Measurements from ENCODE around the gene RNASE7. TPM values are rescaled to one million over a fixed set of nuclear protein-coding genes. Genes with fewer than 3 reads are reported as not detected.

Gene RNASE7
- total and polyA plus RNA-seq, 9 donors = not detected

- Histone ChIP-seq H3K36me3 (no peaks in the 10 kb centered on the region), H3K9me3 (no peaks in the 10 kb centered on the region), H3K4me3 (peak overlapping the region; percentile 91), H3K27me3 (no peaks in the 10 kb centered on the region), H3K27ac (peak overlapping the region; percentile 94 to 95), H3K4me1 (ENCODE audit: insufficient read depth) (peaks cover 1% of the 10 kb centered on the region)
- no peak for TF ChIP-seq CTCF (IDR thresholded peaks at IDR 0.05)
- TF ChIP-seq EP300 (IDR thresholded peaks at IDR 0.05) = no peak
- no peak for TF ChIP-seq POLR2A (IDR thresholded peaks at IDR 0.05)
- intact Hi-C loops (cut with DNase I) = loop anchor here (2.0 to 5.0 kb wide), 4 partner anchors 21 to 35 kb away; partner anchors contain the start of gene TMEM253 (in 2 of the 4)
- WGBS, 3 donors = 0 to 1% (median 1%) methylated on average over 25 to 40 of the region's 40 CpGs
- DNase-seq = peak; percentile 56 to 80 (median 69)
Observed at GRCh38 chr14:21069388-21070082, 27.4 kb downstream of the RNASE7 start.

- H3K27me3 ChIP-seq = no peaks in the 10 kb centered on the region
- peak in 3 of 5 donors; percentile 76 to 80 (median 78) for DNase-seq
- peaks cover 1% of the 10 kb centered on the region for H3K4me1 ChIP-seq (ENCODE audit: insufficient read depth)
- TF ChIP-seq CTCF (IDR thresholded peaks at IDR 0.05) (no peak), POLR2A (IDR thresholded peaks at IDR 0.05) (peak; percentile 27)
- H3K36me3 ChIP-seq = no peaks in the 10 kb centered on the region
- H3K4me3 ChIP-seq = peak within 1 kb of the TSS; percentile 91
- intact Hi-C loops (cut with DNase I) = loop anchor here in 1 of 4 donors (2.0 kb wide), 1 partner anchor 23 kb away; no protein-coding TSS in a partner anchor
- WGBS, 3 donors = 0 to 1% (median 0%) methylated on average over 23 to 63 of the region's 63 CpGs
- no peaks in the 10 kb centered on the region for H3K9me3 ChIP-seq
- H3K27ac ChIP-seq = peak within 1 kb of the TSS; percentile 94 to 95
Observed at GRCh38 chr14:21070083-21070609, 28.0 kb downstream of the RNASE7 start, which contains the start of gene ARHGEF40. Gene ARHGEF40 (plus strand): TSS chr14:21070304. CDS start chr14:21070397, 93 bp downstream.

GRCh38 chr14:21070610-21071224 is 28.6 kb downstream of the RNASE7 start:
- 0 to 1% (median 0%) methylated on average over 23 of the region's 23 CpGs for WGBS, 3 donors
- no peak for TF ChIP-seq EP300 (IDR thresholded peaks at IDR 0.05)
- no peak for TF ChIP-seq CTCF (IDR thresholded peaks at IDR 0.05)
- no peak for TF ChIP-seq POLR2A (IDR thresholded peaks at IDR 0.05)
- Histone ChIP-seq H3K27ac (peak overlapping the region; percentile 94 to 95), H3K4me1 (ENCODE audit: insufficient read depth) (peaks cover 1% of the 10 kb centered on the region), H3K36me3 (no peaks in the 10 kb centered on the region), H3K4me3 (peak overlapping the region; percentile 91), H3K27me3 (no peaks in the 10 kb centered on the region), H3K9me3 (no peaks in the 10 kb centered on the region)
- intact Hi-C loops (cut with DNase I) = loop anchor here in 1 of 4 donors (2.0 kb wide), 1 partner anchor 22 kb away; no protein-coding TSS in a partner anchor
- DNase-seq = peak; percentile 61 to 74 (median 65)

GRCh38 chr14:21071225-21072030 is 29.3 kb downstream of the RNASE7 start:
- TF ChIP-seq CTCF (IDR thresholded peaks at IDR 0.05) = no peak
- no peak for TF ChIP-seq POLR2A (IDR thresholded peaks at IDR 0.05)
- no peak for TF ChIP-seq EP300 (IDR thresholded peaks at IDR 0.05)
- H3K9me3 ChIP-seq = no peaks in the 10 kb centered on the region
- peaks cover 1% of the 10 kb centered on the region for H3K4me1 ChIP-seq (ENCODE audit: insufficient read depth)
- intact Hi-C loops (cut with DNase I) = loop anchor here in 1 of 4 donors (2.0 kb wide), 1 partner anchor 21 kb away; no protein-coding TSS in a partner anchor
- H3K27ac ChIP-seq = peak overlapping the region; percentile 94 to 95
- WGBS, 3 donors = 0 to 1% (median 0%) methylated on average over 30 to 37 of the region's 37 CpGs
- peak; percentile 85 to 87 (median 86) for DNase-seq
- no peaks in the 10 kb centered on the region for H3K27me3 ChIP-seq
- peak overlapping the region; percentile 91 for H3K4me3 ChIP-seq
- H3K36me3 ChIP-seq = no peaks in the 10 kb centered on the region
